Thoracic aorta (tissue), 2 donors: ENCODE measurements around the gene GMDS. TPM values are rescaled to one million over a fixed set of nuclear protein-coding genes. Genes with fewer than 3 reads are reported as not detected.

Experiments used
- ATAC-seq: fragments of 150-250 bp; one replicate; pipeline ENCODE4 v1.8.0; 2017; ENCODE audit warnings: low read depth; ENCODE audit not compliant: insufficient number of reproducible peaks, low FRiP score
- DNase-seq: peaks from one replicate; pipeline ENCODE4 v3.0.0-alpha.2; 2020; ENCODE audit warnings: low spot score
- H3K27ac ChIP-seq, 2 donors: fragments of 200-600 bp; sonication (generic); 1 replicate in 1 of 2; 2 replicates in 1 of 2; pipeline ENCODE4 v1.5.1; 2016; ENCODE audit warnings: mild to moderate bottlenecking in 2 of 2, moderate library complexity in 2 of 2
- H3K27me3 ChIP-seq: fragments of 200-600 bp; sonication (generic); replicated peaks from 2 replicates; pipeline ENCODE4 v1.6.0; 2016; ENCODE audit warnings: mild to moderate bottlenecking; ENCODE audit not compliant: insufficient read depth
- H3K36me3 ChIP-seq: fragments of 200-600 bp; sonication (generic); one replicate; pipeline ENCODE4 v1.5.1; 2016
- H3K4me1 ChIP-seq, 2 donors: fragments of 200-600 bp; sonication (generic); 1 replicate in 1 of 2; 2 replicates in 1 of 2; pipeline versions ENCODE4 v1.5.1 to v1.6.0; 2016; ENCODE audit warnings: low read depth in 2 of 2, mild to moderate bottlenecking in 1 of 2; ENCODE audit not compliant: control insufficient read depth in 1 of 2
- H3K4me3 ChIP-seq: fragments of 200-600 bp; sonication (generic); 2 replicates; pipeline ENCODE4 v1.5.1; 2016; ENCODE audit warnings: mild to moderate bottlenecking
- H3K9me3 ChIP-seq: fragments of 200-600 bp; sonication (generic); 2 replicates; pipeline ENCODE4 v1.5.1; 2016
- CTCF ChIP-seq: fragments of 200-600 bp; sonication (generic); IDR thresholded peaks from one replicate; pipeline ENCODE4 v1.5.1; 2019; ENCODE audit warnings: antibody characterized with exemption
- total RNA-seq, 2 donors: library from RNA; depleted of rRNA; stranded (reverse); fragments of >200 nt; gene quantifications; one replicate each; pipeline versions ENCODE4 v1.1.0 to v1.2.3, GENCODE V29; 2016

GMDS gene
- total RNA-seq, 2 donors from 2014 or later: 87.8 to 87.9 TPM

GRCh38 chr6:2155206-2155605, 90.2 kb downstream of the GMDS start:
- no peak for TF ChIP-seq CTCF
- Histone ChIP-seq H3K4me3 (no peak overlapping the region), H3K4me1 (peaks cover 3 to 7% of the 10 kb centered on the region in 2 donors), H3K27ac (no peak overlapping the region), H3K9me3 (no peaks in the 10 kb centered on the region), H3K27me3 (no peaks in the 10 kb centered on the region), H3K36me3 (no peaks in the 10 kb centered on the region)
- ATAC-seq: no peak
- DNase-seq: no peak

- no peak for TF ChIP-seq CTCF
- H3K27ac ChIP-seq: no peak overlapping the region
- H3K4me3 ChIP-seq: no peak overlapping the region
- DNase-seq (no peak), ATAC-seq (no peak)
- H3K9me3 ChIP-seq: no peaks in the 10 kb centered on the region
- H3K27me3 ChIP-seq: no peaks in the 10 kb centered on the region
- H3K36me3 ChIP-seq: no peaks in the 10 kb centered on the region
- peaks cover 6 to 19% of the 10 kb centered on the region in 2 donors for H3K4me1 ChIP-seq
Observed at GRCh38 chr6:2149361-2150006, 95.9 kb downstream of the GMDS start.

- TF ChIP-seq CTCF: no peak
- DNase-seq: no peak
- ATAC-seq: no peak
- H3K9me3 ChIP-seq: no peaks in the 10 kb centered on the region
- no peak overlapping the region for H3K27ac ChIP-seq
- H3K4me1 ChIP-seq: peaks cover 6 to 19% of the 10 kb centered on the region in 2 donors
- H3K36me3 ChIP-seq: no peaks in the 10 kb centered on the region
- H3K4me3 ChIP-seq: no peak overlapping the region
- H3K27me3 ChIP-seq: no peaks in the 10 kb centered on the region
Observed at GRCh38 chr6:2148748-2149147, 96.7 kb downstream of the GMDS start.

- Histone ChIP-seq H3K27ac (peak overlapping the region in 1 of 2 donors; percentile 4), H3K27me3 (no peaks in the 10 kb centered on the region), H3K4me1 (peaks cover 6 to 19% of the 10 kb centered on the region in 2 donors), H3K9me3 (no peaks in the 10 kb centered on the region), H3K4me3 (peak overlapping the region; percentile 35), H3K36me3 (no peaks in the 10 kb centered on the region)
- ATAC-seq (no peak), DNase-seq (no peak)
- no peak for TF ChIP-seq CTCF
Observed at GRCh38 chr6:2147766-2148448, 97.5 kb downstream of the GMDS start.

- peaks cover 6 to 19% of the 10 kb centered on the region in 2 donors for H3K4me1 ChIP-seq
- H3K36me3 ChIP-seq: no peaks in the 10 kb centered on the region
- H3K9me3 ChIP-seq: no peaks in the 10 kb centered on the region
- no peak overlapping the region for H3K4me3 ChIP-seq
- ATAC-seq: no peak
- DNase-seq: no peak
- H3K27me3 ChIP-seq: no peaks in the 10 kb centered on the region
- TF ChIP-seq CTCF: no peak
- peak overlapping the region in 1 of 2 donors; percentile 4 for H3K27ac ChIP-seq
Observed at GRCh38 chr6:2147261-2147660, 98.1 kb downstream of the GMDS start.
